ENCODE data around the gene PLEKHD1. TPM values are rescaled to one million over a fixed set of nuclear protein-coding genes. Genes with fewer than 3 reads are reported as not detected.

Gene PLEKHD1
- total RNA-seq, 1 experiment from 2014 or later, result 1.0 TPM

- H3K9me3 Mint-ChIP-seq, result no peaks in the 10 kb centered on the region
- ATAC-seq (peak; percentile 76), DNase-seq (ENCODE audit: low spot score) (no peak)
- CTCF ChIA-PET, result interaction anchor here (0.9 to 6.6 kb wide), 6 partner anchors 10 to 58 kb away, joined by 3 to 45 read pairs (median 14); partner anchors contain the start of gene CCDC177
- no peak overlapping the region for H3K4me3 Mint-ChIP-seq
- peak overlapping the region; percentile 78 for H3K27ac Mint-ChIP-seq
- H3K4me1 Mint-ChIP-seq, result peaks cover 30% of the 10 kb centered on the region
- no peaks in the 10 kb centered on the region for H3K36me3 Mint-ChIP-seq
- POLR2A ChIA-PET, result no interaction called here
- peaks cover 2% of the 10 kb centered on the region for H3K27me3 Mint-ChIP-seq (ENCODE audit: low read depth)
- TF ChIP-seq SMAD4 (CRISPR knock-in tag; IDR thresholded peaks at IDR 0.05) (no peak), ZNF263 (CRISPR knock-in tag; IDR thresholded peaks at IDR 0.05; ENCODE audit: low read depth) (no peak), IRF1 (CRISPR knock-in tag; IDR thresholded peaks at IDR 0.05) (no peak), MYBL2 (CRISPR knock-in tag; IDR thresholded peaks at IDR 0.05) (no peak), ATF1 (CRISPR knock-in tag; IDR thresholded peaks at IDR 0.05) (no peak), ZSCAN18 (CRISPR knock-in tag; IDR thresholded peaks at IDR 0.05) (no peak), ATF3 (CRISPR knock-in tag; conservative IDR thresholded peaks at IDR 0.05) (no peak), ZNF425 (CRISPR knock-in tag; conservative IDR thresholded peaks at IDR 0.05) (no peak), STAT6 (CRISPR knock-in tag; conservative IDR thresholded peaks at IDR 0.05; ENCODE audit: low read depth) (no peak), USF1 (CRISPR knock-in tag; IDR thresholded peaks at IDR 0.05) (no peak), NFYB (CRISPR knock-in tag; conservative IDR thresholded peaks at IDR 0.05; ENCODE audit: low read depth) (no peak), ERG (CRISPR knock-in tag; IDR thresholded peaks at IDR 0.05) (no peak), PREB (CRISPR knock-in tag; IDR thresholded peaks at IDR 0.05; ENCODE audit: borderline replicate concordance) (no peak), ZNF232 (CRISPR knock-in tag; IDR thresholded peaks at IDR 0.05) (0 out of 2 replicates have a peak, but pooled peaks have one; percentile 39), TEAD1 (CRISPR knock-in tag; IDR thresholded peaks at IDR 0.05) (peak; percentile 46; the same call in 1 of the 2 replicates), AR (CRISPR knock-in tag; IDR thresholded peaks at IDR 0.05) (no peak), USF2 (CRISPR knock-in tag; IDR thresholded peaks at IDR 0.05) (no peak), ETV6 (CRISPR knock-in tag; IDR thresholded peaks at IDR 0.05) (0 out of 2 replicates have a peak, but pooled peaks have one; percentile 18), CBFB (CRISPR knock-in tag; IDR thresholded peaks at IDR 0.05; ENCODE audit: low read depth) (no peak), EMX1 (CRISPR knock-in tag; IDR thresholded peaks at IDR 0.05) (no peak), ZNF416 (CRISPR knock-in tag; IDR thresholded peaks at IDR 0.05) (no peak)
These were observed 77.4 kb downstream of the PLEKHD1 start for GRCh38 chr14:69561893-69562292.
